Measurements from ENCODE around the gene UNG.

GRCh38 chr12:109126784-109127183 lies 29.4 kb downstream of the UNG start:
- TF ChIP-seq EZH2phosphoT487 (IDR thresholded peaks at IDR 0.05; ENCODE audit: borderline replicate concordance) (no peak), POLR2A (IDR thresholded peaks at IDR 0.05; ENCODE audit: borderline replicate concordance, extremely low read depth, insufficient read depth, insufficient read length) (no peak), EGR1 (IDR thresholded peaks at IDR 0.05; ENCODE audit: low read depth) (no peak), RAD21 (IDR thresholded peaks at IDR 0.05; ENCODE audit: low read depth) (no peak), CTCF (IDR thresholded peaks at IDR 0.05 in 2 of 3, conservative IDR thresholded peaks at IDR 0.05 in 1 of 3; ENCODE audit: borderline replicate concordance in 1 of 3, insufficient read depth in 1 of 3, low read depth in 2 of 3, low read length in 2 of 3) (no peak), CEBPB (IDR thresholded peaks at IDR 0.05; ENCODE audit: low read depth) (no peak), FOSL1 (IDR thresholded peaks at IDR 0.05; ENCODE audit: low read depth) (no peak), SIN3A (IDR thresholded peaks at IDR 0.05; ENCODE audit: low read depth) (no peak), POLR2AphosphoS5 (IDR thresholded peaks at IDR 0.05; ENCODE audit: low read depth, low read length) (no peak), SP1 (IDR thresholded peaks at IDR 0.05; ENCODE audit: low read depth) (no peak), REST (IDR thresholded peaks at IDR 0.05; ENCODE audit: low read depth) (no peak)

Measured in HCT116 (cell line).